ENCODE measurements around the gene DUSP2. TPM values are rescaled to one million over a fixed set of nuclear protein-coding genes. Genes with fewer than 3 reads are reported as not detected.

The DUSP2 gene
- total and polyA plus RNA-seq, 10 of the 15 experiments (the other 5 are each of a cell fraction or from before 2014, with no cell fraction given): 9.7 to 212 (median 57.2) TPM

DNA sequence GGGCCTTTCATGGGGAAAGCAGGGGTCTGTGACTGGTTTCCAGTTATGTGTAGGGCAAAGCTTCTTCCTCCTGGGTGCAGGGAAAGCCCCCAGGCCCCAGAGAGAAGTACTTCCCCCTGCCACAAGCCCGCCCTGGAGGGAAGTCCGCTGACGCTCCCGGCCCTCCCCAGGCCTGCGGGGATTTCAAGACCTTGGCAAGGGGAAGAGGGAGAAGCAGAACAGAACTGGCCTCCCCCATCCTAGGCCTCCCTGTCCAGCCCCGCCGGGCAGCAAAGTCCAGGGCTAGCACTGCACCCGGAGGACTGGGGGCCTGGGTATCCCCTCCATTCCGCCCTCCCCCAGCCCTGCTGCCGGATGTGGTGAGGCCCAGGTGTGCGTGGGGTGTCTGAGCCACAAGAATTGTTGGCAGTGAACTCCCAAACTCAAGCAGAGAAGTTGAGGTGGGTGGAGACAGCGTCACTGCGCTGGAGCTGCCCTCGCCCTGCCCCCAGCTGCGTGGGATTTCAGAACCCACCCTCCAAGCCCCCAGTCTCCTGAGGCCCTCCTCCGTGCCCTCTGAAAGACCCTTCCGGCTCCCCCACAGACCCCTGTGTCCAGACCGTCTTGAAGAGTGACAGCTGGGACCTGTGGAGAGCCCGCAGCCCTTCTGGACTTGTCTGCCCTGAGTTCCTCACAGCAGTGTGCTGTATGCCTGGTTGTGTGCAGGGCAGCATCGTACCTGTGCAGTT, 1.1 kb upstream of the DUSP2 start (continued):
- TF ChIP-seq, protein P1, sequence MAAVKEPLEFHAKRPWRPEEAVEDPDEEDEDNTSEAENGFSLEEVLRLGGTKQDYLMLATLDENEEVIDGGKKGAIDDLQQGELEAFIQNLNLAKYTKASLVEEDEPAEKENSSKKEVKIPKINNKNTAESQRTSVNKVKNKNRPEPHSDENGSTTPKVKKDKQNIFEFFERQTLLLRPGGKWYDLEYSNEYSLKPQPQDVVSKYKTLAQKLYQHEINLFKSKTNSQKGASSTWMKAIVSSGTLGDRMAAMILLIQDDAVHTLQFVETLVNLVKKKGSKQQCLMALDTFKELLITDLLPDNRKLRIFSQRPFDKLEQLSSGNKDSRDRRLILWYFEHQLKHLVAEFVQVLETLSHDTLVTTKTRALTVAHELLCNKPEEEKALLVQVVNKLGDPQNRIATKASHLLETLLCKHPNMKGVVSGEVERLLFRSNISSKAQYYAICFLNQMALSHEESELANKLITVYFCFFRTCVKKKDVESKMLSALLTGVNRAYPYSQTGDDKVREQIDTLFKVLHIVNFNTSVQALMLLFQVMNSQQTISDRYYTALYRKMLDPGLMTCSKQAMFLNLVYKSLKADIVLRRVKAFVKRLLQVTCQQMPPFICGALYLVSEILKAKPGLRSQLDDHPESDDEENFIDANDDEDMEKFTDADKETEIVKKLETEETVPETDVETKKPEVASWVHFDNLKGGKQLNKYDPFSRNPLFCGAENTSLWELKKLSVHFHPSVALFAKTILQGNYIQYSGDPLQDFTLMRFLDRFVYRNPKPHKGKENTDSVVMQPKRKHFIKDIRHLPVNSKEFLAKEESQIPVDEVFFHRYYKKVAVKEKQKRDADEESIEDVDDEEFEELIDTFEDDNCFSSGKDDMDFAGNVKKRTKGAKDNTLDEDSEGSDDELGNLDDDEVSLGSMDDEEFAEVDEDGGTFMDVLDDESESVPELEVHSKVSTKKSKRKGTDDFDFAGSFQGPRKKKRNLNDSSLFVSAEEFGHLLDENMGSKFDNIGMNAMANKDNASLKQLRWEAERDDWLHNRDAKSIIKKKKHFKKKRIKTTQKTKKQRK (IDR thresholded peaks at IDR 0.05; ENCODE audit: low read depth, low read length): no peak
- TF ChIP-seq JUNB (IDR thresholded peaks at IDR 0.05) (no peak; the same call in 1 of the 2 replicates), LARP7 (IDR thresholded peaks at IDR 0.05) (peak; percentile 25; the same call in 1 of the 2 replicates), SUZ12 (IDR thresholded peaks at IDR 0.05; ENCODE audit: unreplicated experiment) (no peak), SIN3A (IDR thresholded peaks at IDR 0.05; ENCODE audit: low read depth, low read length) (no peak), RUNX3 (IDR thresholded peaks at IDR 0.05; ENCODE audit: low read length) (no peak), RFX5 (IDR thresholded peaks at IDR 0.05; ENCODE audit: low read depth, low read length) (no peak), MYB (IDR thresholded peaks at IDR 0.05; ENCODE audit: borderline replicate concordance, low read depth, low read length) (no peak), YBX1 (IDR thresholded peaks at IDR 0.05) (no peak), MTA3 (IDR thresholded peaks at IDR 0.05; ENCODE audit: borderline replicate concordance, low read length) (no peak), CREB1 (IDR thresholded peaks at IDR 0.05; ENCODE audit: low read depth) (no peak), SIX5 (IDR thresholded peaks at IDR 0.05; ENCODE audit: low read depth, low read length, severe bottlenecking) (no peak), POLR2A (IDR thresholded peaks at IDR 0.05; ENCODE audit: low read depth, low read length) (no peak), BHLHE40 (IDR thresholded peaks at IDR 0.05; ENCODE audit: borderline replicate concordance in 1 of 2, low read depth in 2 of 2, low read length in 1 of 2) (peak; percentile 80 to 90), NFXL1 (IDR thresholded peaks at IDR 0.05; ENCODE audit: borderline replicate concordance) (no peak), TARDBP (IDR thresholded peaks at IDR 0.05; ENCODE audit: borderline replicate concordance) (no peak), WRNIP1 (IDR thresholded peaks at IDR 0.05; ENCODE audit: borderline replicate concordance, low read depth, low read length) (no peak), TAF1 (IDR thresholded peaks at IDR 0.05; ENCODE audit: borderline replicate concordance, low read depth, low read length) (peak; percentile 41; the same call in 1 of the 2 replicates), SP1 (IDR thresholded peaks at IDR 0.05; ENCODE audit: low read depth, low read length) (peak; percentile 93), TCF7 (IDR thresholded peaks at IDR 0.05; ENCODE audit: borderline replicate concordance) (no peak), NBN (IDR thresholded peaks at IDR 0.05) (peak; percentile 94), CHD1 (IDR thresholded peaks at IDR 0.05; ENCODE audit: low read depth, low read length) (0 out of 2 replicates have a peak, but pooled peaks have one; percentile 26)
- TF ChIP-seq, protein P2, sequence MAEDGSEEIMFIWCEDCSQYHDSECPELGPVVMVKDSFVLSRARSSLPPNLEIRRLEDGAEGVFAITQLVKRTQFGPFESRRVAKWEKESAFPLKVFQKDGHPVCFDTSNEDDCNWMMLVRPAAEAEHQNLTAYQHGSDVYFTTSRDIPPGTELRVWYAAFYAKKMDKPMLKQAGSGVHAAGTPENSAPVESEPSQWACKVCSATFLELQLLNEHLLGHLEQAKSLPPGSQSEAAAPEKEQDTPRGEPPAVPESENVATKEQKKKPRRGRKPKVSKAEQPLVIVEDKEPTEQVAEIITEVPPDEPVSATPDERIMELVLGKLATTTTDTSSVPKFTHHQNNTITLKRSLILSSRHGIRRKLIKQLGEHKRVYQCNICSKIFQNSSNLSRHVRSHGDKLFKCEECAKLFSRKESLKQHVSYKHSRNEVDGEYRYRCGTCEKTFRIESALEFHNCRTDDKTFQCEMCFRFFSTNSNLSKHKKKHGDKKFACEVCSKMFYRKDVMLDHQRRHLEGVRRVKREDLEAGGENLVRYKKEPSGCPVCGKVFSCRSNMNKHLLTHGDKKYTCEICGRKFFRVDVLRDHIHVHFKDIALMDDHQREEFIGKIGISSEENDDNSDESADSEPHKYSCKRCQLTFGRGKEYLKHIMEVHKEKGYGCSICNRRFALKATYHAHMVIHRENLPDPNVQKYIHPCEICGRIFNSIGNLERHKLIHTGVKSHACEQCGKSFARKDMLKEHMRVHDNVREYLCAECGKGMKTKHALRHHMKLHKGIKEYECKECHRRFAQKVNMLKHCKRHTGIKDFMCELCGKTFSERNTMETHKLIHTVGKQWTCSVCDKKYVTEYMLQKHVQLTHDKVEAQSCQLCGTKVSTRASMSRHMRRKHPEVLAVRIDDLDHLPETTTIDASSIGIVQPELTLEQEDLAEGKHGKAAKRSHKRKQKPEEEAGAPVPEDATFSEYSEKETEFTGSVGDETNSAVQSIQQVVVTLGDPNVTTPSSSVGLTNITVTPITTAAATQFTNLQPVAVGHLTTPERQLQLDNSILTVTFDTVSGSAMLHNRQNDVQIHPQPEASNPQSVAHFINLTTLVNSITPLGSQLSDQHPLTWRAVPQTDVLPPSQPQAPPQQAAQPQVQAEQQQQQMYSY (CRISPR knock-in tag; IDR thresholded peaks at IDR 0.05): no peak
- TF ChIP-seq, protein P3, sequence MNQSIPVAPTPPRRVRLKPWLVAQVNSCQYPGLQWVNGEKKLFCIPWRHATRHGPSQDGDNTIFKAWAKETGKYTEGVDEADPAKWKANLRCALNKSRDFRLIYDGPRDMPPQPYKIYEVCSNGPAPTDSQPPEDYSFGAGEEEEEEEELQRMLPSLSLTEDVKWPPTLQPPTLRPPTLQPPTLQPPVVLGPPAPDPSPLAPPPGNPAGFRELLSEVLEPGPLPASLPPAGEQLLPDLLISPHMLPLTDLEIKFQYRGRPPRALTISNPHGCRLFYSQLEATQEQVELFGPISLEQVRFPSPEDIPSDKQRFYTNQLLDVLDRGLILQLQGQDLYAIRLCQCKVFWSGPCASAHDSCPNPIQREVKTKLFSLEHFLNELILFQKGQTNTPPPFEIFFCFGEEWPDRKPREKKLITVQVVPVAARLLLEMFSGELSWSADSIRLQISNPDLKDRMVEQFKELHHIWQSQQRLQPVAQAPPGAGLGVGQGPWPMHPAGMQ (IDR thresholded peaks at IDR 0.05; ENCODE audit: borderline replicate concordance): no peak

Data from GM12878 (cell line).